HG03442 (cell line): Measurements from ENCODE around the gene FADS1.

Source experiments
- ATAC-seq: cut with Tn5 transposase; IDR thresholded peaks from one replicate; pipeline ENCODE4 v1.9.1; 2021; ENCODE audit warnings: mild to moderate bottlenecking, moderate library complexity; ENCODE audit not compliant: unreplicated experiment

Gene FADS1

DNA sequence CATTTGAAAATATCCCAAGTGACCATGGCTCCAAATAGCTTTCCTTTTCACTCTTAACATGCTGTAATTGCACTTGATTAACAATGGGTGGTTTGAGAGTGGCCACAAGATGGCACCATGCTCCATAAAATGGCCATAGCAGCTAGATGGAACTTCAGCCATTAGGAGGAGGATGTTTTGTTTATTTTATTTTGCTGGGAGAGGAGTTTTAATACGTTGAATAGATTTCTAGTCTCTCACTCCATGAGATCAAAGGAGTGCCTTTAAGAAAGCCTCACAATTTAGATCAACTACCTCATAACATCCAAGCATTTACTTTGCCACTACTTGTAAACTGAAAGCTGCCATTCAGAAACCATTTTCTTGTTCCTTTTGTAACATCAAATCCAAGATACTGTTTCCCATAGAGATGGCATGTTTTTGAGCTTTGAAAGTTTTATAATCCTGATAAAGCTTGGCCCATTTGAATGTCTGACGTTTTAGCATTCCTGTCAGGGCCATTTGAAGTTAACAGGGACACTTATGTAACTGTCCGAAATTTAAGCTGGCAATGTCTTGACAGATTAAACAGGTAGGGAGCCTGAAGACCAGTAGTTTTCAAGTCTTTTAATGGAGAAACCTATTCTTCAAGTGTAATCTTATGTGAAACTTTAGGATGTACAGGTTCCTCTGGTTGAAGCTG, 19.4 kb downstream of the FADS1 start:
- ATAC-seq, result no peak

DNA sequence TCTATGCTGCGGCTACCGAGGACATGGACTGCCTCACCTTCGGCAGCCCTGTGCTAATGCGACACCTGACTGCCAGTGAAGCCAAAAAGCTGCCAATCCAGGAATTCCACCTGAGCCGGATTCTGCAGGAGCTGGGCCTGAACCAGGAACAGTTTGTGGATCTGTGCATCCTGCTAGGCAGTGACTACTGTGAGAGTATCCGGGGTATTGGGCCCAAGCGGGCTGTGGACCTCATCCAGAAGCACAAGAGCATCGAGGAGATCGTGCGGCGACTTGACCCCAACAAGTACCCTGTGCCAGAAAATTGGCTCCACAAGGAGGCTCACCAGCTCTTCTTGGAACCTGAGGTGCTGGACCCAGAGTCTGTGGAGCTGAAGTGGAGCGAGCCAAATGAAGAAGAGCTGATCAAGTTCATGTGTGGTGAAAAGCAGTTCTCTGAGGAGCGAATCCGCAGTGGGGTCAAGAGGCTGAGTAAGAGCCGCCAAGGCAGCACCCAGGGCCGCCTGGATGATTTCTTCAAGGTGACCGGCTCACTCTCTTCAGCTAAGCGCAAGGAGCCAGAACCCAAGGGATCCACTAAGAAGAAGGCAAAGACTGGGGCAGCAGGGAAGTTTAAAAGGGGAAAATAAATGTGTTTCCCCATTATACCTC, 20.8 kb downstream of the FADS1 start:
- no peak for ATAC-seq

DNA sequence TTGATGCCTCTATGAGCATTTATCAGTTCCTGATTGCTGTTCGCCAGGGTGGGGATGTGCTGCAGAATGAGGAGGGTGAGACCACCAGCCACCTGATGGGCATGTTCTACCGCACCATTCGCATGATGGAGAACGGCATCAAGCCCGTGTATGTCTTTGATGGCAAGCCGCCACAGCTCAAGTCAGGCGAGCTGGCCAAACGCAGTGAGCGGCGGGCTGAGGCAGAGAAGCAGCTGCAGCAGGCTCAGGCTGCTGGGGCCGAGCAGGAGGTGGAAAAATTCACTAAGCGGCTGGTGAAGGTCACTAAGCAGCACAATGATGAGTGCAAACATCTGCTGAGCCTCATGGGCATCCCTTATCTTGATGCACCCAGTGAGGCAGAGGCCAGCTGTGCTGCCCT, 21.3 kb downstream of the FADS1 start:
- ATAC-seq, result no peak

DNA sequence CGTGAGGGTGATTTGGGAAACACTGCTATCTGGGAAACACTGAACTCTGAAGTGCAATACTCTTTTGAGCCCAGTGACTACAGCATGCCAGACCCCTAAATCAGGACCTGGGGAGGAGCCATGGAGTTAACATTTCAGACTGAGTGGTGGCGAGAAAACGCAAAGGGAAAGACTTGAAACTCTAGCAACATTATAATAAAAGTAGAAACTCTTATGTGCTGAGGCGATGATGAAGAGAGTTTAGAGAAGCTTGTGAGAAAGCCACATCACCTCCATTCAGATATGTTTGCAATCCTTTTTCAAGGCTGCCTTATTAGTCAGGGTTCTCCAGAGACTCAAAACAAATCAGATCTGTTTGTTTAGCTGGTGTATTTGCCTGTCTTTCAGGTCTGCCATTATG, 22.2 kb downstream of the FADS1 start:
- no peak for ATAC-seq

DNA sequence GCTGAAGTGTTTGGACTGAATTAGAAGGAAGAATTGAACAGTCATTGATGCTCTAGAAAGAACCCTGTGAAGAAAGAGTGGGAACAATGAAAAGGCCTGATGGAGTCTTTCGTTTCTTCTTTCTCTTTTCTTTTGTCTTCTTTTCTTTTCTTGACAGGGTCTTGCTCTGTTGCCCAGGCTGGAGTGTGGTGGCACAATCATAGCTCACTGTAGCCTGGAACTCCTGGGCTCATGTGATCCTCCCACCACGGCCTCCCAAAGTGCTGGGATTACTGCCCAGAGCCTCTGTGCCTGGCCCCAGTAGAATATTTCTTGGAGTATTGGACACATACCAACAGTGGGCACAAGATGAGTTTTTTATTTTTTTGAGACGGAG, 23.0 kb downstream of the FADS1 start:
- no peak for ATAC-seq

DNA sequence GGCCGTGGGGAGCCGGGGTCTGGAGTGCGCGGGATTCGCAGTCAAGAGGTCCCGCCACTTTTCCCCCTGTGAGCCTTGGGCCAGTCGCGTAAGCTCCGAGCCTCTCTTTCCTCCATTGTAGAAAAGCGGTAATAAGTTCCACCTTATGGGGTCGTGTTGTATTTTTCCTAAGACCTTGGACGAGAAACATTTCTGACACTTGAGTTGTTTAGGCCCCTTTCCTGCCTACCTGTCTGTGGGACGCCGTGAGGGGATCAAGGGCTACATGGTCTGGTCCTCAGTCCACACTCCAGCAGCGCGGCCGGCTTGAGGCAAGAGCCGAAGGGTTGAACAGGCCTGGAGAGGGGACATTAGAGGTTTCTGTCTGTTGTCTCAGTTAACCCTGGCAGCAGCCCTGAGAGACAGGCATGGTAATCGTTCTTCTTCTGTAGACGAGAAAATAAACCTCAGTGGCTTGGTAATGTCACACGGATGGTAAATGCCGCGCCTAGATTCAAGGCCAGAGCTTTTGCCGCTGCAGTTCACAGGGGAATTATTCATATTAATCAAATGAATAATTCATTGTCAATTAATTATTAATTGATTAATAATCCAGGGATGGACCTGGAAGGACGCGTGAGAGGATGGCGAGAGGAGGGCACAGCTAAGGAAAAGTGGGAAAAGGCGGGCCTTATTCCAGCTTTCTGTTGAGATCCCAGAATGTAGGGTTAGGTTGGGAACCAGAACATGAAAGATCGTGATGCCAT, 23.5 kb downstream of the FADS1 start:
- no peak for ATAC-seq

DNA sequence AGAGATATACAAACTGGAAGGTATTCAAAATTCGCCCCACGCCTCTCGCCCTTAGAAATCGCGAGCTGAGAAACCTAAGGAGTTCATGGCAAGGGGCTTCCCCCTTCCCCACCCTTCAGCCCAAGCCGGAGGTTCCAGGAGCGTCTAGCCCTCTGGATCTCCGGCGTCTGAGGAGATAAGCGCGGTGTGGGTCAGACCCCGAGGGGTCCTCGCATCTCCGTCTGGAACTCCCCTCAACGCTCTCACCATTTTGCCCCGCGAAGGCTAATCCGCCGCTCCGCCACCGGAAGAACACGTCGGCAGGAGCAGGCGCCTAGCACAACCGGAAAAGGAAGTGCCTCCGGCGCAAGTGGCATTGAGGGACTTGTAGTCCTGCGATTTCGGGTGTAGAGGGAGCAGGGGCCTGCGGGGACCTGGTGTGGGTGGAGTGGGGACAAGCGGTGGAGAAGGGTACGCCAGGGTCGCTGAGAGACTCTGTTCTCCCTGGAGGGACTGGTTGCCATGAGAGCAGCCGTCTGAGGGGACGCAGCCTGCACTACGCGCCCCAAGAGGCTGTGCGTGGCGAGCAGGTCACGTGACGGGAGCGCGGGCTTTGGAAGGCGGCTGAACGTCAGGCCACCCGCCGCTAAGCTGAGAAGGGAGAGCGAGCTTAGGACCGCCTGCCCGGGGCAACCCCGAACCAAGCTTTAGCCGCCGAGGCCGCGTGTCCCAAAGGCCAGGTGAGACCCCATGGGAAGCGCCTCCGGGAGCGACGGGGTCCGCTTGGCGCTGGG, 24.3 kb downstream of the FADS1 start, which contains the start of the genes FEN1 and TMEM258:
Gene FEN1 (plus strand): TSS at position 602 of the 773 bp plus-strand sequence. CDS start 2,451 bp downstream, outside the sequence.
Gene TMEM258 (minus strand): TSS at position 290 of the 773 bp plus-strand sequence. CDS start 41 bp downstream, at position 249.
- ATAC-seq, result peak; percentile 75

DNA sequence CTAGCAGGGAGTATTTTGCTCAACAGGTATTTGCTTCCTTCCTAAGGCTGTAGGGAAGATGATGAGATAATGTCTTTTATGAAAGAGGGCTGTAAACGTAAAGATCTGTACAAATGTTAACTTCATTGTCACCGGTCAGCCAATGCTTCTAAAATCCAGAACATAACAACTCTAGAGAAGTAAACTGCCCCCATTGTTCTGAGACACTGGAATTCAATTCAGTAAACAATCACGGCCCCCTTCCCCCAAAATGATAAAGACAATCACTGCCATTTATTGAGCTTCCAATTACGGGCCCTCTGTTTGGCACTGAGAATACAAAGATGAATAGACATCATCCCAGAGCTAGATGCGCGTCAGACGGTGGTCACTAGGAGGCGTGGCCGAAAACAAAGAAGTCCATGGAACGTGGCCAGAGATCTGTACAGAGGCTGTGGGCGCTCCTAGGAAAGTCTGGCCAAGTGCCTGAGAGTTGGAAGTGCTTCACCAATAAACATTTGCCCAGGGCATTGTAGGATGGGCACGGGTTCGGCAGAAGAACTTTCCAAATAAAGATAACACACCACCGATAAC, 25.0 kb downstream of the FADS1 start:
- no peak for ATAC-seq

DNA sequence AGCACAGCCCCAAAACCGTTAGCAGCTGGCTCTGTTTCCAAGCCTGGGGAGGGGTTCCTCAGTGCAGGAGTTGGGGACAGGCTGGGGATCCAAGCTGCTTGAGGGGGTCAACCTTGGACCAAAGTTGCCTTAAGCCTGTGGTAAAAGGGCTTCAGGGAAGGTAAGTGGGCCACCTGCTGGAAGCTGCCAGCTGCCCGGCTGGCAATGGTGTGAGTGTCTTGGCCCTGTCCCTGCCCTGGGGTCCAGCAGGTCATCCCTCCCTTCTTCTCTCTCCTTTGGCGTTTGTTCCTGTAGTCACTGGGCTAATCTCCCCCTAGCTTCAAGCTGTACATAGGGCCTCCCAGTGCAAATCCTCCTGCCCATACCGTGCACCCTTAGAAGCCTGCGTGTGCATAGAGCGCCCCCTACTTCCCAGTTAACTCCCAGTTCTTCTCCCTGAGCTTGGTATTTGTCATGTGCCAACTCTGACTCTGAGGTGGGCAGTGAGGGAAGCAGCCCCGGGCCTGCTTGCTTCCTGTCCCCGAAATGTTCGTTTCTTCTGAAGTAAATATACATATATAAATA, 28.8 kb downstream of the FADS1 start:
- no peak for ATAC-seq

DNA sequence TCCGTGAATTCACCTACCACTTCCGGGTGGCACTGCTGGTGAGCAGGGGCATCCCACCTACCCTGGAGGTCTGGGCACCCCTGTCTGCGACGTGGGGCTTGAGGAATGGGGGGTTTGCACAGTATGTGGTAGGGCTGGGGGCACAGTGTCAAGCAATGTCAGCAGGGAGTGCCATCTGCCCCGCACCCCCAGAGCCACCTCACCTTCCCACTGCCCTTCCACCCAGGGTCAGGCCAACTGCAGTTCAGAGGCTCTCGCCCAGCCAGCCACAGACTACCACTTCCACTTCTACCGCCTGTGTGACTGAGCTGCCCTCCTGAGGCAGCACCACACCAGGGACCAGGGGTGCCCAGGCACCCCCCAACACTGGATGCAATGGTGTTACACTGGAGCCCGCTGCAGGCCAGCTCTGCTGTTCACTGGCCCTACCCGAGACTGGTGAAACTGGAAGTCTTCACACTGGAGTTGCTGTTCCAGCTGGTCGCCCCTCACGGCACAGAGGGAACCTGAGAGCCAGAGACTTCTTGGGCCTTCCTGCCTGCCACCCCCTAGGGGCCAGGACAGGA, 30.9 kb downstream of the FADS1 start:
- ATAC-seq, result no peak

DNA sequence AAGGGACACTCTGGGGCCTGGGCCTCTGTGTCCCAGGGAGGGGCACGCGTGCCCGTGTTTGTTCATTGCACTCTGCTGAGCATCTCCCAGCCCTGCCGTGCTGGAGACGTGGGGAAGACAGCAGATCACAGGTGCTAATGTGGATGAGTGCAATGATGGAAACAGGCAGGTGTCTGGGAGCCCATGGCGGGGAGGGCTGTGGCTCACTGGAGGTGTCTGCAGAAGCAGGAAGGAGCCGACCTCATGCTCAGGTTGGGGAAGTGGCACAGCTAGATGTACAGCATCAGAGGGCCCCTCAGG, 32.3 kb downstream of the FADS1 start:
- ATAC-seq, result no peak

DNA sequence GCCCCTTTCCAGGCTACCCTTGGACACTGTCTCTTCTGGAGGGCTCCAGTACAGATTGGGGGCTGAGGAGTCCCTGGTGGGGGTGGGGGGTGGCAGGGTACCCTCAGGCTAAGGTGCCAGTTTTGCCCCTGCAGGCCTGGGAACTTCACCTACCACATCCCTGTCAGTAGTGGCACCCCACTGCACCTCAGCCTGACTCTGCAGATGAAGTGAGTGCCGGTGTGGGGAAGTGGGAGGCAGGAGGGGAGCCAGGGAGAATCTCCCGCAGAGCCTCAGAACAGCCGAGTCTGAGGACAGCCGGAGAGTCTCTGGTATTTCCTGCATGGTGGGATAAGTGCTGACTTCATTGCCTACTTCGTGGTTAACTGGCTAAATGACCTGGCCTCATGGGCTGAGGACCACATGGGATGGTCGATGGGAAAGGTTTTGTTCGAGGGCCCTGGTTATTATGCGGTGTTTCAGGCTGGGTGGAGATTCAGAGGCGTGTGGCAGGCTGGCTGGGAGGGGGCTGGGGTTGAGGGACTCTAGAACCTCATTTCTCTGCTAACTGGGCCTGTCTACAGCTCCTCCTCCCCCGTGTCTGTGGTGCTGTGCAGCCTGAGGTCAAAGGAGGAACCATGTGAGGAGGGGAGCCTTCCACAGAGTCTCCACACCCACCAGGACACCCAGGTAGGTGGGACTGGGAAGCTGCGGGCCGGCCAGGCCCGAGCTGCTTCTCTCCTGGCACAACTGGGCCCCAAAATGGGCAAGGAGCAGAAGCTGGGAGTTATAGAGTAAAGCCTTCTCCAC, 32.9 kb downstream of the FADS1 start:
- ATAC-seq, result no peak

DNA sequence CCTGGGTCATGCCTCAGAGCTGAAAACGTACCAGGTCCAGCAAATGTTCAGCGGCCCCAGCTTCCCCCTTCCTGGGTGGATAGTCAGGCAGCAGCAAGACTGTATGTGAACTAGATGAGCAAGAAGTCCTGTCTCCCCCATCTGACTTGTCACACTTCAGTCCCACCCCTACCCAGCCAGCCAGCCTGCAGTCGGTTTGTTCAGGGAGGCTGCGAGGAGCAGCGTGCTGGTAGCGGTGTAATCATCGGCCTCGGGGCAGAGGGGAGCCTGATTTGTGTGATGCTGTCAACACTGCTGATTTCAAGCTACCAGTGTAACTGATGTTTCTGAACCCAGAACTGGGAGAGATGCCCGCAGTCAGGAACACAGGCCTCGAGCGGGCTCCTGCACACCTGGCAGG, 34.0 kb downstream of the FADS1 start:
- ATAC-seq, result no peak

DNA sequence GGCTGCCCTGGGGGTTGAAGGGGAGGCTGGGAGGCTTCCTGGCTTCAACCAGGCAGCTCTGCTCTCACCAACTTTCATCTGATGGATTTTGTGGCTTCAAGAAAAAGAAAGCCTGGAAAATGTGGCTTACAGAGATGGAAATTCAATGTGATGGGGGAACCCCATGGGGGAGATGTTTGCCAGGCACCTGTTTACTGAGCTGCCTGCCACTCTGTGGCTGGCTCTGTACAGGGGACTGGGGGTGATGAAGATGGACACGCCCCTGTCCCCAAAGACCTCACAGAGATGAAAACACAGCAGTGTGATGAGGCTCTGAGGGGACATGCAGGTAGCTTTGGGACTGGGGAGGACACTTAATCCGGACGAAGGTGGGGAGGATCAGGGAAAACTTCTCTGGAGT, 34.5 kb downstream of the FADS1 start:
- no peak for ATAC-seq

DNA sequence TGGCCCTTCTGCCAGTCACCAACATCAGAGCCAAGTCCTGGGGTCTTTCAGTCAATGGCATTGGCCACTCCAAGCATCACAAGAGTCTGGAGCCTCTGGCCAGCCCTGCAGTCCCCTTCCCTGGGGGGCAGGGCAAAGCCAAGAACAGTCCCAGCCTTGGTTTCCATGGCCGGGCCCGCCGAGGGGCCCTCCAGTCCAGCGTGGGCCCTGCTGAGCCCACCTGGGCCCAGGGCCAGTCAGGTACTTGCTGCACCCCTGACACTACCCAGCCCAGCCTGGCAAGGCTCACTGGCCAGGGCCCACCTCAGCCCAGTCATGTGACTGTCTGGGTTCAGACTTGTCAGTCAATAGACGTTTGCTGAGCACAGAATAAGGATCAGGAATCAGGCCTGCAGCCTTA, 35.2 kb downstream of the FADS1 start:
- no peak for ATAC-seq

DNA sequence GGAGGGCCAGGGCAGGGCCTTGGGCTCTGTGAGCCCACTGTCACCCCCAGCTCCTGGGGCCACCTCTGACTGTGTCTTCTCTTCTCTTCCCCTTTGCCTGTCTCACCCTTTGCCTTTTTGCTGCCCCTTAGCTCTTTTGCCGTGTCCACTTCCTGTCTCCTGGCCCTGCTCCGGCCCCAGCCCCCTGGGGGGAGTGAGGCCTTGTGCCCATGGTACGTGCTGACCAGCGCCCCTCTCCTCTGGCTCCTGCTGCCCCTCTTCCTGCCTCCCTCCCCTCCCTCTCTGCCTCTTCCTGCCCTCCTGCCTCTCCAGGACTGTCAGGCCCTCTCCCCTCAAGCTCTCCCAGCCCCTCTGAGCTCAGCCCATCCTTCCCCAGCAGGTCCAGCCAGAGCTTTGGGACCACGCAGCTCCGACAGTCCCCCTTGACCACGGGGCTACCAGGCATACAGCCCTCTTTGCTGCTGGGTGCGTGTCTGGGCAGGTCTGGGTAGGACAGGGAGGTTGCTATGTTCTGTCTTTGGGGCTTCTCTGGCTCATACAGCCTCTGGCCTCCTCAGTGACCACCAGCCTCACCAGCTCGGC, 36.1 kb downstream of the FADS1 start:
- ATAC-seq, result no peak

DNA sequence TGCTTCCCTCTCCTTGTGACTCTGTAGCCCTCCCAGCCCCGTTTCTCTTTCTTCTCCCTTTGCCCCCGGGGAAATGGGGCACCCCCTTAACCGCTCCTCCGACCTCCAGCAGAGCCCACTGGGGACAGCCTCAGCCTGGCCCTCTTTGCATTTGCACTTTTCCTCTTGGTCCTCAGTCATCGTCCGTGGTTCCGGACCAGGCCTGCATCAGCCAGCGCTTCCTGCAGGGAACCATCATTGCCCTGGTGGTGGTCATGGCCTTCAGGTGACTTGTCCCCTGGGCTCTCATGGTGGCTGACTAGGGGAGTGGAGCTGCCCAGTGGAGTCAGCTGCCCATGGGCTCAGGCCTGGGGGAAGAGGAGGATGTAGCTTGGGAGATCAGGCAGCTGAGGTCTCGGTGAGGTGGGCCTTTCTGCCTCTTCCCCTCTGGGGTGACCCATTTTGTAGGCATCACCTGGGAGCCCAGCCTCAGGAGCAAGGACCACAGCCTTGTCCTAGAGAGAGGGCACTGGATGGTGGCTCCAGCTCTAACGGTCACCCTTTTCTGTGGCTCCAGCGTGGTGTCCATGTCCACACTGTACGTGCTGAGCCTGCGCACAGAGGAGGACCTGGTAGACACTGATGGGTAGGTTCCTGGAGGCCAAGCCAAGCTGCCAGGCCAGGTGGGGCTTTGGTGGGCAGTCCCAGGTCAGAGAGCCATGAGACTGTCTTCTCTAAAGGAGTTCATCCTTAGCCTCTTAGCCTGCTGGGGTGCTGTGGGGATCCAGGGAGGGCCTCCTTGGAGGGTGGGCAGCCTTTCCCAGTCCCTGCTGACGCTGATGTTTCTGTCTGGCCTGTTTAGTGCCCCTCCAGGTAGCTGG, 36.9 kb downstream of the FADS1 start:
- no peak for ATAC-seq

DNA sequence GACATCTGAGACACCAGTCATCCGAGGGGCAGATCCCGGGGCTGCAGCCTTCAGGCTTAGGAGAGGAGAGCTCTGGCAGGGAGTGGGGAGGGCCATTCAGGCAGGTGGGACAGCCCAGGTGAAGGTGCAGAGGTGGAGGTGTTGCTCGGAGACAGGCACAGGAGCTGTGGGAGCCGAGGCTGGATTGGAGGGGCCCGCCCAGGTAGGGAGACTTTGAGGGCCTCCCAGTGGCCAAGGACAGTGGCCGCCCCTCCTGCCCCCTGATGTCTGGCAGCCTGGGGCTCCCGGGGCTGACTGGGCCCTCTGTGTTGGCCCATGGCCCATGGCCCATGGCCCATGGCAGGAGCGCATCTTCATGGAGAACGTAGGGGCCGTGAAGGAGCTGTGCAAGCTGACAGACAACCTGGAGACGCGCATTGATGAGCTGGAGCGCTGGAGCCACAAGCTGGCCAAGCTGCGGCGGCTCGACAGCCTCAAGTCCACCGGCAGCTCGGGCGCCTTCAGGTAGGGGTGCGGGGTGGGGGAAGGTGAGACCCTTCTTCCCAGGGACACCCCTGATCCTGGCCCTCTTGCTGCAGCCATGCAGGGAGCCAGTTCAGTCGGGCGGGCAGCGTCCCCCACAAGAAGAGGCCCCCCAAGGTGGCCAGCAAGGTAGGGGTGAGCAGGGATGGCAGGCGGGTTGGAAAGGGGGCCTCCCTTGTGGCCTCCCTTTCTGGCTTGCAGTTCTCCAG, 37.7 kb downstream of the FADS1 start:
- ATAC-seq, result no peak
